Raji (cell line): ENCODE results near the gene TRIM65.

Experiments
- POLR2A ChIP-seq: IDR thresholded peaks from 2 replicates; pipeline ENCODE4 v1.6.1; 2011; ENCODE audit warnings: low read depth, low read length, control low read depth; ENCODE audit not compliant: insufficient read depth

Gene TRIM65, protein sequence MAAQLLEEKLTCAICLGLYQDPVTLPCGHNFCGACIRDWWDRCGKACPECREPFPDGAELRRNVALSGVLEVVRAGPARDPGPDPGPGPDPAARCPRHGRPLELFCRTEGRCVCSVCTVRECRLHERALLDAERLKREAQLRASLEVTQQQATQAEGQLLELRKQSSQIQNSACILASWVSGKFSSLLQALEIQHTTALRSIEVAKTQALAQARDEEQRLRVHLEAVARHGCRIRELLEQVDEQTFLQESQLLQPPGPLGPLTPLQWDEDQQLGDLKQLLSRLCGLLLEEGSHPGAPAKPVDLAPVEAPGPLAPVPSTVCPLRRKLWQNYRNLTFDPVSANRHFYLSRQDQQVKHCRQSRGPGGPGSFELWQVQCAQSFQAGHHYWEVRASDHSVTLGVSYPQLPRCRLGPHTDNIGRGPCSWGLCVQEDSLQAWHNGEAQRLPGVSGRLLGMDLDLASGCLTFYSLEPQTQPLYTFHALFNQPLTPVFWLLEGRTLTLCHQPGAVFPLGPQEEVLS

DNA sequence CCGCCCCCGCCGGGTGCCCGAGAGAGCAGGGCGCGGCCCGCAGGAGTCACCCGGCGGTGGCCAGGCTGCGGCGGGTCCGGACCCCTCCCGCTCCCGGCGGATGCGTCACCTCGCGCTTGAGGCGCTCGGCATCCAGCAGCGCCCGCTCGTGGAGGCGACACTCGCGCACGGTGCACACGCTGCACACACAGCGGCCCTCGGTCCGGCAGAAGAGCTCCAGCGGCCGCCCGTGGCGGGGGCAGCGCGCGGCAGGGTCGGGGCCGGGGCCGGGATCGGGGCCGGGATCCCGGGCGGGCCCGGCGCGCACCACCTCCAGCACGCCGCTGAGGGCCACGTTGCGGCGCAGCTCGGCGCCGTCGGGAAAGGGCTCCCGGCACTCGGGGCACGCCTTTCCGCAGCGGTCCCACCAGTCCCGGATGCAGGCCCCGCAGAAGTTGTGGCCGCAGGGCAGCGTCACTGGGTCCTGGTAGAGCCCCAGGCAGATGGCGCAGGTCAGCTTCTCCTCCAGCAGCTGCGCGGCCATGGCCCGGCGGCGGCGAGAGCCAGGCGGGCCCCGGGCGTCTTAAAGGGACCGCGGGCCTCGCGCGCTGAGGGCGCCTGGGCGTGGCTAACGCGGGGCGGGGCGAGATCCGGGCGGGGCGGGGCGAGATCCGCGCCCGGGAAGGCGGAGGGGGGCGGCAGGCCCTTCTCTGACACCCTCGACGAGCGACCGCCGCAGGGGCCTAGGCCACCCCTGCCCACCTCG, at the start of gene TRIM65:
TRIM65 (minus strand) TSS at position 537 of the 745 bp plus-strand sequence; CDS start at position 523, 14 bp downstream.
- TF ChIP-seq POLR2A: peak; percentile 91

DNA sequence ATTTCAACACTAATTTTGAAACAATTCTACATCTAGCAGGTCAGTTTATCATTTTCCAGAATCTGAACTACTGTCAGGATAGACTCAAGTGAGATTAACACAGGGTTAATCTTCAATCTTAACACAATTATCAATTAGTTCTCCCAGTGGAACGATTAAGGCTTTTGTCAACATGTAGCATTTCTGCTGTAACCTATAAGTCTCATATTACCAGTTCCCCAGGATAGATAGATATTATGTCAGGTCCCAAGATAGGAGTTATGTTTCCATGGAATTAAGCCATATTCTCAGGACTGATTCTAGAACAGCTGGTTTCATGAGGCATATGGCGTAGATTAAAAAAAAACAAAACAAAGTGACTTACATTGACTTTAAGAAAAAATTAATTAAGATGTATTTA, 48.5 kb upstream of the TRIM65 start:
- TF ChIP-seq POLR2A: no peak

DNA sequence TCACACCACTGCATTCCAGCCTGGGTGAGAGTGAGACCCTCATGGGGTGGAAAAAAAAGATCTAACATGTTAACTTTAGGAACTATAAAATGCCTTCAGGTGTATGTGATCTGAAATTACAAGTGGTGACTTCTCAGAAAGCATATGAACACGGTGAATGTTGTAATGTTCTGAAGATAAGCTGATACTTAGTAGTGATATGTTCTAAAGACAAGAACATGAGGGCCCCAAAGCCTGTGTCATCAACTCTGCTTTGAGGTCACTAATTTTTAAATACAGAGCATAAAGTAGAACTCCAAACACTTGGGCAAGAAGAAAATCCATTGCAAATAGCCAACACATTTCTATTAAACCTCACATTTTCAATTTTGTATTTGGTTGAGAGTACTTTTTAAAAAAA, 46.7 kb upstream of the TRIM65 start:
- no peak for TF ChIP-seq POLR2A

DNA sequence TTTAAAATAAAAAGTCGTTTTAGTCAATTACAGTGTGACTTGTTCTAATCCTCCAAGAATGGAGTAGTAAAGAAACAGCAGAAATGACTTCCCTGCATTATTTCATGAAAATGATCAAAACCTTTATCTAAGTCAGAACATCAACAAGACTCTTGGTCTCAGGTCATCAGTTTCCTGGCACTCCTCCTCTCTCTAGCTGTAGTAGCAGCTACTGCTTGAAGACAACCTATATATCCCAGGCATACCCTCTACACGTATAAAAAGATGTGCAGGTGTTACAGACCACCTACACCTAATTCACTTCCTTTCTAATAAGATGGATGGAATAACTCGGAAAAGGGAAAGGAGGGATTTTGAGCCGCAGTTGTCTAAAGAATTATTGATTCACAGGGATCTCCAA, 45.7 kb upstream of the TRIM65 start:
- no peak for TF ChIP-seq POLR2A

DNA sequence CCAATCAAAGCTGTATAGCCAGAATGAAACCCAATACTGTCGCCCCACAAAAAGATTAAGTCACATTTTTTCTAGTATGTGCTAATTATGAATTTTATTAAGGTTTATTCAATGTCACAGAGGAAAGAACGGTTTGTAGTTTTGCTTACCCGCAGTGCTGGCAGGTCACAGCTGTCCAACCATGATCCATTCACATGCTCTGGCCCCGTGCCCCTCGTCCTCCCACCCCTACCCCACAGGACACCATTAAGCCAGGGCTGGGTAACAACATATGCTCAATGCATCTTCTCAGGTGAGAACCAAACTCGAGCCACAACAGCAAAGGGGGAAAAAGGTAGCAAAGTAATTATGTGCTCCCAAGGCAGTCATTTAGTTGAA, 44.7 kb upstream of the TRIM65 start:
- no peak for TF ChIP-seq POLR2A

DNA sequence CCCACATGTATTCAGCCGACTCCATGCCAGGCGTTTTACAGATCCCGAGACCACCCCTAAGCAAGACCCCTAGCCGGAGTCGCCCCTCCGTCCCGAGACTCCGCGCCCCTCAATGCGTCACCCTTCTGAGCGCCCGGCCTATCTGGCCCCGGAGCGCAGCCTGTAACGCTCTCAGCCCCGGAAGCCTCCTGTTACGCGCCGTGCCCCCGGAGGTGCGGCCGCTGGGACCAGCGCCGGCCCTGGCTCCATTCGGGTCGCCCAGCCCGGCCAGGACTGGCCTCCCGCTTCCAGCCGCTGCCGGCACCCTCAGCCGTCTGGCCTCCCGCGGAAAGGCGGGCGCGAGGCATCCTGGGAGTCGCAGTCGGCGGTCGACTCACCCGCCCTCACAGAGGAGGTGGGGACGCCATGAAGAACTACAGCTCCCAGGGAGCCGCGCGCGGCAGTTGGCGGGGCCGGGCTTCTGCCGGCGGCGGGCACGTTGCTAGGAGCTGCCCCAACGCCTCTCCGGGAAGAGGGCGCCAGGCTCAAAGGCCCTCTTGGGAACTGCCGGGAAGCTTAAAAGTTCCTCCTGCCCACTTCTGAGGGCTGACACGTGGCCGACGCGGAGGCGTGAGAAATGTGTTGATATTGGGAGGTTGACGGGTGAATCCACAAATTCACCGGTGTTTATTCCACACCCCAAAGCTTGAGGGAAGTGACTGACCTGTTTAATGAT, 44.1 kb upstream of the TRIM65 start, which contains the start of gene FBF1:
FBF1 (minus strand) TSS at position 316 of the 715 bp plus-strand sequence. CDS start 2,893 bp downstream, outside the sequence.
- peak; percentile 87 for TF ChIP-seq POLR2A

DNA sequence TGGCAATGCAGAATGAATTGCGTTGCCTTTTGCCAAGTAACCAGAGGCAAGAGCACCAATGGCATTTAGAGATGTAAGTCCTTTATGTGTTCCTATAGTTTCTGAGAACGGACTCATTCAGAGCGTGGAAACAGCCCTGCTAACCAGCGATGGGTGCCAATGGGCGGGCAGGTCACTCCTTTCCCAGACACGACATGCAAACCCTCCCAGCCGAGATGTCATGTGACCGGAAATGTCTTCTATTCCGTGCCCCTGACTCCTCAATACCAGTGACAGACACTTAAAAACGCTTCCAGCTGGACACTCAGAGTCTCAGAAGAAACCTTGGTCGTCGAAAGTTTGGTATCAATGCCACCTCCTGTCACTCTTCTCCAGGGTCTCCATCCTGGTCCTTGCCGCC, 40.9 kb upstream of the TRIM65 start:
- TF ChIP-seq POLR2A: no peak

DNA sequence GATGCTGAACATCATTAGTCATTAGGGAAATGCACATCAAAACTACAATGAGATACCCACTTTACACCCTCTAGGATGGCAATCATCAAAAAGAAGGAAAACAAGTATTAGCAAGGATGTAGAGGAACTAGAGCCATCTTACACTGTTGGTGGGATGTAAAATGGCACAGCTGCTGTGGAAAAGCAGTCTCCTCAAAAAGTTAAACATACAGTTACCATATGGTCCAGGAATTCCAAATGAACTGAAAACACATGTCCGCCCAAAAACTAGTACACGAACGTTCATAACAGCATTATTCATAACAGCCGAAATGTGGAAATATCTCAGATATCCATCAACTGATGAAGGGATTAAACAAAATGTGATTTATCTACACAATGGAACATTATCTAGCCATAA, 37.1 kb upstream of the TRIM65 start:
- TF ChIP-seq POLR2A: no peak

DNA sequence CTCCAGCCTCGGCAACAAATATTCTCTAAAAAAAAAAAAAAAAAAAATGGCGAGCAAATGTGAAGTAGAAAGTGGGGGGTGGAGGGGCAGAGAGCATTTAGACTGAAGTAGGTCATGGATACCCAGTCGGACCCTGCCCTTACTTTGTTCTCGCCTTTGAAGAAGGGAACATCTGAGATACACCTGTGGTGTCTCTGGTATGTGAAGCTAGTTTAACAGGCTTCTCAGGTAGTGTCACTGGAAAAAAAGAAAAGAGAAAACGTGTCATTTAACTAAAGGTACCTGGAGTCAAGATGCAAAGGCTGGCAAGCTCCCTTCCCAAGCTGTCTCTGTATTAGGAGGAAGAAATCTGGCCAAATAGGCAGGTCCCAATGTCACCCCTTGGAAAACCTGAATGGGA, 36.1 kb upstream of the TRIM65 start:
- TF ChIP-seq POLR2A: no peak

DNA sequence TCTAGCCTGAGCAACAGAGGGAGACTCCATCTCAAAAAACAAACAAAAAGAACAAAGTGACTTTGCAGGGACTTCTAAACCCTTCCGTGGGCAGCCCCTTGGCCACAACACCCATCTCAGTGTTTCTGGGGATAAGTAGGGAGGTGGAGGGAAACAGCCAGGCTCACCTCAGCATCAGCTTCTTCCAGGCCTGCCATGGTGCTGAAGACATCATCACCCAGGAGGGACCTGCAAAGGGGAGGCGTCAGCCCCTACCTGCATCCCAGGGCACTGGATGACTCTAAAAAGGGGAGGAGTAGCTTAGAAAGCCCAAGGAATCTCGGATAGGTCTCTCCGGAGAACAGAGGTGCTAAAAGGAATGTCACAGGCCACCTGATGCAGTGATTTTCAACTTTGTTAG, 34.3 kb upstream of the TRIM65 start:
- TF ChIP-seq POLR2A: no peak

DNA sequence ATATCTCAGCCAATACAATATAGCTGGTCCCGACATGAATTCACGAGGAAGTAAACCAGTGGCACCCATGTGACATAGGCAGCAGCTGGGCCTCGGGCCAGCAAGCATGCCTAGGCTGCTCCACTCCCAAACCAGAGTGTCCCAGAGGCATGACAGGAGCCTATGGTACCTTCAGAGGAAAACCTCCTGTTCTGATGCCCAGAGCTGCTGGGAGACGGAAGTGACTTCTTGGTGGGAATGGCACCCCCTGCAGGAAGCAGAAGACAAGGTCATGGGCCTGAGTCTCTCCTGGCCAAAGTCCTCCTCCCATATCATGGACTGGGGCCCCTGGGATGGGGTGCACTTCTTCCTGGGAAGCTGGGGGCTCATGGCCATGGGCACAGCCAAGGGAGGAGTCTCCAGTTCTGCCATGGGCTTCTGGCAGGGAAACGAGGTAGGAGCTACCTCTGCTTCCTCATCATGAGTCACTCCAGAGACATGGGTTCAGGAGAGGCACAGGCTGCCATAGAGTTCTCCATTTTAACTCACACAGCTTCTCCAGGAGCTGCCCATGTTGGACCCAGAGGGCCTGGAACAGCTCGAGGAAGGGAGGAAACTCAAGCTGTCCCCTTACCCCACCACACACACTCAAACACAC, 30.7 kb upstream of the TRIM65 start:
- no peak for TF ChIP-seq POLR2A

DNA sequence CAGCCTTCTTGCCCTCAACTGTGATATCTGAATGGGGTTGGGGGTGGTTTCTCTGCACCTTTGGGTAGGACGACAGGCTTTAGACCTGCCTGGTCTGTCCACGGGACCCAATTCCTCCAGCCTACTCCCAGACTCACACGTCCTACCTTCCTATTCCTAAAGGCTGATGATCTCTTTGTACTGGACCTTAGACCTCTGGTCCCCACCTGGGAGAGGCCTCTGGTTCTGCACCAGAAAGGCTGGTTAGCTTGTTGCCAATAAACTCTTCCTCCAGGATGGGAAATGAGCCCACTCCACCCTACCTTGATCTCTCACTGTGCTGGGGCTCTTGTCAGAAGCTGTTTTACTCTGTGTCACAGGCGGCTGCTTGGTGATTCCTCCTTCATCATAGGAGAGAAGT, 29.7 kb upstream of the TRIM65 start:
- no peak for TF ChIP-seq POLR2A

DNA sequence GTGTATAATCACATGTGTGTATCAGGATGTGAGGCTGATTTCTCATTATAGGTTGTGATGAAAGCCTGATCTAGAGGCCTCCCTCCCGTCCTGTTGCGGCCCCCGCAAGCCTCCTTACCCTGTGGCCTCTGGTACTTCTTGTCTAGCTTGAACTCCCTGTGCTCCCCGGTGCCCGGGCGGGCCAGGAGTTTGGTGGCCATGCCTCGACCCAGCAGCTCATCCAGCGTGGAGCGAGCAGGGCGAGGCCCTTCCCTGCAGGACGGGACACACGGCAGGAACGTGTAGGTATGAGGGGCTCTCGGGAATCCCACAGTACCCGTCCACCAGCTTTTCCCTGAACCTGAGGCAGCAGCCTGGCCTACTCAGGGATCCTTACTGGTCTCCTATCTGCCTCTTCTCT, 29.2 kb upstream of the TRIM65 start:
- no peak for TF ChIP-seq POLR2A

DNA sequence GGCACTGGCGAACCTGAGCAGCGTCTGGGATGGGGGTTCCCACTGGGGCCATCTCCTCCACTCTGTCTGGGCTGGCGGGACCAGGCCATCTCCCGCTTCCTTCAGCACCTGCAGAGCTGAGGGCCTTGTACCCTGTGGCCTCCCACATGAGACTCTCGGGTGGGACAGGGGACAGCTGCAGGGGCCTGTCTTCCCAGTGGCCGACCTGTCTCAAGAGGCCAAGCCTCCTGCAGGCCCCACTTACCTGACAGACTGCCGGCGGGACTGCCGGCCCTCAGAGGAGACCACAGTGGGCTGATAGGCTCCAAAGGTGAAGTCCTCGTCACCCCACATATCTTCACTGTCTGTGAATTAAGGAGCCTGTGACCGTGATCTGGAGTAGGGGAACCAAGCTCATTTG, 28.4 kb upstream of the TRIM65 start:
- no peak for TF ChIP-seq POLR2A

DNA sequence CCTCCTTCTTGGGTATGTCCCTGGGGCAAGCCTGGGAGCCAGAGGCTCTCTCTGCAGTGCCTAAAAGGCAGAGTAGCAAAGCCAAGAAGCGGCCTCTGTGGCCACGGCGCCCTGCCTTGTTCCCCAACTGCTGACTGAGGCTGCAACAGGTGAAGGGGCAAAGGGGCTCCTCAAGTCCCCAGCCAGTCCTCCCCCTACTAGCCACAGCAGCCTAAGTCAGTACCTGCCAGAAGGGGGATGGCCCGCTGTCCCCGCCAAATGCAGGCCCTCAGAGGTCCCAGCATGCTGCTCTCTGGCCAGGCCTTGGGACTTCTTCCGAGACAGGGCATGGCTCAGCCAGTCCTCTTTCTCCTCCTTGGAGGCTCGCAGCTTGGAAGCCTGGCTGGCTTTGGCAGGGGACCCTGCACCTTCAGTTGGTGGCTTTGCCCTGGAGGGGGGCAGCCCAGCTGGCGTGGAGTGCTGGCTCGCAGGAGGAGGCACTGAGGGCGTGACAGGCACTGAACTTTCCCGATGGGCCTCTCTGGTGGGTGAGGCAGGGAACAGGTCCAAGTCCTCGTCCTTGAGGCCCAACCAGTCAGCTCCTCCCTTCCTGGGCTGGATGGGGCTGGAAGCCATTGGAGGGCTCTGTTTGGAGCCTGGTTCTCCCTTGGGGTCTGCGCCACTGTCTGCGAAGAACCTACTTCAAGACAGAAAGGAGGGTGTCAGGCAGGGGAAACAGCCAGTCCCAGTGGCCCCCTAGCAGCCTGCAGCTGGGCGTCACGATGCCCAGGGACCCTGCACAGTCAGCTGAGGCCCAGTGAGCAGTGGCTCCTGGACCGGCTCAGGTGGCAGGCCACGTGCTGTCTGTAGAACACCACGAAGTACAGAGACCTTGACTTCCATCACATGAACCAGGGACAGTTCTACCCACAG, 26.5 kb upstream of the TRIM65 start:
- TF ChIP-seq POLR2A: no peak
